ENCODE data around the gene MAP3K5.

Gene MAP3K5

DNA sequence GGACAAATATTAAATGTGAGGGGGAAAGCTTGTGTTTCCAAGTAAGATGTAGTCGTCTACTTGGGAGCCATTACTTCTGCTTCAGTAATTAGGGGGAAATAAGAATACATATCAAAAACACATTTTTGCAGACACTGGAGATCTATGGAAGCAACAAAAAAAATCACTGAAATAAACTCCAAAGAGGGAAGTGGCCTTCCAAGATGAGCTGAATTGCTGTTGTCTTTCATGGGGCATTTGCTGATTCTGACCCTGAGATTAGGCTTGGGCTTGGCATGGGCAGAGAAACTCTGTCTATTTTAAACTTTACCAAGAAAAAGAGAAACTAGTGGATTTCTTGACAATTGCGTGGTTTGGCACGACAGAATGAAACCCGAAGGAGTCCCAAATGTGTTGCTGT is 120.1 kb downstream of the MAP3K5 start:
- no peak for DNase-seq

DNA sequence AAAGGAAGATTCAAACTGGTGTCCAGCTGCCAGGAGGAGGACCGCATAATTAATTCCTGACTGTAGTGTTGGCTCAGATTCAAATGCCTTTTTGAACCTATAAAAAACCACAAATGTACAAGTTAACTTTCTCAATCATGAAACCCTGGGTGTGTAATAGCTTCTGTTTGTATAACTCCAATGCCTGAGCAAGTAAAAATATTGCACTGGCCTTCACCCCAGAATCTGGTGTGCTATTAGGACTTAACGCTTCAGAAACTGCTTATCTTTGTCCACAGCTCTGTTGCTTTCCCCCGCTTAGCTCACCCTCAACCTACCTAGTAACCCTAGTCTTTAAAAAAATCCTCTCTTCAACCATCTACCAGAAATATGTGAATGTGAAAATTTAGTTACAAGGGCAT is 123.0 kb downstream of the MAP3K5 start:
- no peak for DNase-seq

DNA sequence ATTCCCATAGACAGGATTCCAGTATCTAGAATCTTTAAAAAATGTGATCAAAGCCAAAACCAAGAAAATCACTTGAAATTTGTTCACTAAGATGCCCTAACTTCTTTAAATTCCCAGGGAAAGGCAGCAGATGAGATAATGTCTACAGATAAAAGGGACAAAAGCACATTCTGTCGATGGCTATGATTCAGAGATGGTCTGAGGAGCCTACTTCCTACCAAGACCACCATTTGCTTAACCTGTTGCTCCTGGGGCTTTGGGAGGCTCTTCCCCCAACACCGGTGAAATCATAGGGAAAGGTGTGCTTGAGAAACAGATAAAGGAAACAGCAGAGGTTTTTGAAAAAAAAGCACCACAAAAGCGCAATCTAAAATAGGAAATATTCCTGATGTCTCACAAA is 123.7 kb downstream of the MAP3K5 start:
- DNase-seq = no peak

DNA sequence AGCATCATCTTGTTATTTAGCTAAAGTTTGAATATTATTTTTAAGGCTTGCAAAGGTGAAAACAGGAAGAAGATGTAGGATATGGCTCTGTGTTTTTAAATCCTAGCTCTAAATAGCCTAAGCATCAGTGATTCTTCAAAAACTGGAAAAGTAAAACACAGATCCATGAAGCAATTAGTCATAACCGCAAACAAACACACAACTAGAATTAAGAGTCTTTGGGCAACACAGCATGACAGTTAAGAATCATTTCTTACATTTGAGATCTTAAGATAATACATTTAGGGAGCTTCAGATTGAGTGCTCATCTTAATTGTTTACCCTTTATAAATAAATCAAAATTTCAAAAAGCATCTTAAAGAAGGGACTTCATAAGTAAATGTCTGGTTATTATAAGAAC is 126.2 kb downstream of the MAP3K5 start:
- no peak for DNase-seq

DNA sequence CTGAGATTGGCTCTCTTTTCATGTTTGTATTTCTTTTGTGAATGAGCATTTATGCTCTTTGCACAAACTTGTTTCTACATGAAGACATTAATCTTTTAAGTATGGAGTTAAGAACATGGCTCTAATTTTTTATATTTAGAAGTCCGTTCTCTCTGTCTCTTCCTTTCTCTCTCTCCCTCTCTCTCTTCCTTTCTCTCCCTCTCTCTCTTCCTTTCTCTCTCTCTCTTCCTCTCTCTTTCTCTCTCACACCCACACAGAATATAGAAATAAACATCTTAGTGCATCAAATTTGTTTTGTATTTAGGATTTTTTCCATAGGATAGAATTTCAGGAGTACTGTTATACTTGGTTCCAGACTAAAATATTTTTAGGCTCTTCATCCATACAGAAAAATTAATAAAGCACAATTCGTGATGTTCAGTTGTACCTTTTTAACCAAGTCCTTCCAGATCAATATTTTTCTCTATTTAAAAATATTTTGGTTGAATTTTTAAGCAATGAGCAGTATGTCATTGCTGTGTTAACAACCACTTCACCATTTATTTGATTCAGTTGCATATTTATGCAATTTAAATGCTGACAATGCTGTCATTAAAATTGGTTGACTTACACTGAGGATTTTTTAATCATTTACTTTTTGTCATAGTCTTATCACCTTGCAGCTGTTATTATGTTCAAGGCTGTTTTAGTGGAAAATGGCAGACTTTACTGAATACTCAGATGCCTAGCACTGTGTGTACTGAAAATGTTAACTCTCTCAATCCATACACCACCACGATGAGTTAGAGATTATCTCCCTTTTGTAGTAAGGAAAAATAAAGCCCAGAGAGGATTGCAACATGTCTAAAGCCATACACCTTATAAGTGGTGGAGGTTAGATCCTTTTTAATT is 129.7 kb downstream of the MAP3K5 start:
- no peak for DNase-seq

DNA sequence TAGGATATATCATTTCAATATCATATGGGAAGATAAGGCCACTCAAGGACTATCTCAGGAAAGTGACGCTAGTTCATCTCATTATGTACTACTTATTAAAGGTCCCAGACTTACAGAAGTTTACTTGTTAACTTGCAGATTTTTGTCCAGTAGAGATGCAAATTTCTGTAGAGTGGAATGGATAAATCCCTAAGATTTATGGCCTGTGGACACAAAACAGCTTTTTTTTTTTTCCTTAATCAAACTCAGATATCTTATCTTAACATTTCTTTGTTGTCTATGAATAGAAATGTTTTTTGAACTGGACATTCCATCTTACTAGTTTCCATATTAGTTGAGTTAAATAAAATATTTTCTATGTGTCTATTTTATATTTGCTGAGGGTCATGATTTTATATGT is 131.6 kb downstream of the MAP3K5 start:
- no peak for DNase-seq

DNA sequence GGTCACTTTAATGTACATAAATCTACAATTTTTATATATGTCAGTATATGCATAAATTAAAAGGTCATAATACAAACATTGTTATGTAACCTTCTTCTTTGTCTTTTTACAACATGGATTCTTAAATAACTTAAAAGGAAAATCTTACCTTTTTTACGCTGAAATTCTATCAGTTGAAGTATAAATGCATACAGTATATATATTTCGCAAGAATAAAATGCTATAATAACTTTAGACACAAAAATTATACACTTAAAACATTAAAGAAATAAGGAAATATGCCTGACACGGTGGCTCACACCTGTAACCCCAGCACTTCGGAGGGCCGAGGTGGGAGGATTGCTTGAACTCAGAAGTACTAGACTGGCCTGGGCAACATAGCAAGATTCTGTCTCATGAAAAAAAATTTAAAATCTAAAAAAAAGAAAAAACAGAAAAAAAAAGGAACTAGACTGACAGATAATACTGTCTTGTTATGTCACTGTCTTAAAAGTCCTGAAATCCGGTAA is 132.2 kb downstream of the MAP3K5 start:
- no peak for DNase-seq

DNA sequence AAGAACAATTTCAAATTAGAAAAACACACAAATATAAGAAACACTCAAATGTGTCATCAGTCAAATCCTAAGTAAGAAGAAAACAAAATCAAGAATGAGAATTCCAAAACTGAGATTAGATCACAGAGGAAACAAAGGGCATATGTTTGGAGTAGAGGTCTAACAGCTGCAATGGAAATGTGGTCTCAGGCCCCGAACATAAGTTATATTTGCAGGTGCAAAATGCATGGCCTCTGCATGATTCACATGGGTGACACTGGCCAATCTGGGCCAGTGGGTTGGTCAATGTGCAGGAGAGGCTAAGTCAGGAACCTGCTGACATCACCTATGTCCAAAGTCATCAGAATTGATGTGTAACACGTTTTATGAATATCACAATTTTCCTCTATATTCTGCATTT is 133.6 kb downstream of the MAP3K5 start:
- DNase-seq = no peak

DNA sequence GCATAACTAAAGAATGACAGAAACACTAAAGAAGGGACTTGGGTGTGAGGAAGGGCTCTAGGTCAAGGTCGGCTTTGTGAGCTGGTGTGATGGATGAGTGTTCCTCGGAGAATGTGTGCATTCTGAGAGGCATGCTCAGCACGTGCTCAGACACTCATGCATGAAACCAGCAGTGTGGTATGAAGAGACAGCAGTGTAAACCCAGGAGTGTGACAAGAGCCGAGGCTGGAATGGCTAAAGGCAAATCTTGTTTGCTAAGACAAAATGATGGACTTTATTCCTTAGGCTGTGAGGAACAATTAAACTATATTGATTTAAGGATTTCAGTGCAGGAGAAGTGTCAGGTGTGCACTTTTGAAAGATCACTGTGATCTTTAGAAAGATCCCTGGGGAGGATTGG is 134.6 kb downstream of the MAP3K5 start:
- no peak for DNase-seq

DNA sequence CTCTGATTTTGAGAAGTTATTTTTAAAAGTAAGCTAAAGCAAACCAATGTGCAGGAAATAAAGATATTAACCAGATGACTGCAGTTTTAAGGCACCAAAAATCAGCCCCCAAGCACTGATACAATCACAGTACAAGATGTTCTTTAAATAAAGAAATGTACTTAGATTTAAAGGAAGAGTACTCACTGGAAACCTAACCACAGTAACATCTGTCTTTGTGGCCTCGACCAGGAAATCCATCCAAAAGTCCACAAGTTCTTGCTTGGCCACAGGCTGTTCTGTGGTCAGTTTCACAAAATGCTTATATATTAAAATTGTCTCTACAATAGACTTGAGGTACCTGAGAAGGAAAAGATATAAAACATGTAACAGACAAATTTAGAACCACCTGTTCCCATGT is 136.2 kb downstream of the MAP3K5 start:
- DNase-seq = no peak

DNA sequence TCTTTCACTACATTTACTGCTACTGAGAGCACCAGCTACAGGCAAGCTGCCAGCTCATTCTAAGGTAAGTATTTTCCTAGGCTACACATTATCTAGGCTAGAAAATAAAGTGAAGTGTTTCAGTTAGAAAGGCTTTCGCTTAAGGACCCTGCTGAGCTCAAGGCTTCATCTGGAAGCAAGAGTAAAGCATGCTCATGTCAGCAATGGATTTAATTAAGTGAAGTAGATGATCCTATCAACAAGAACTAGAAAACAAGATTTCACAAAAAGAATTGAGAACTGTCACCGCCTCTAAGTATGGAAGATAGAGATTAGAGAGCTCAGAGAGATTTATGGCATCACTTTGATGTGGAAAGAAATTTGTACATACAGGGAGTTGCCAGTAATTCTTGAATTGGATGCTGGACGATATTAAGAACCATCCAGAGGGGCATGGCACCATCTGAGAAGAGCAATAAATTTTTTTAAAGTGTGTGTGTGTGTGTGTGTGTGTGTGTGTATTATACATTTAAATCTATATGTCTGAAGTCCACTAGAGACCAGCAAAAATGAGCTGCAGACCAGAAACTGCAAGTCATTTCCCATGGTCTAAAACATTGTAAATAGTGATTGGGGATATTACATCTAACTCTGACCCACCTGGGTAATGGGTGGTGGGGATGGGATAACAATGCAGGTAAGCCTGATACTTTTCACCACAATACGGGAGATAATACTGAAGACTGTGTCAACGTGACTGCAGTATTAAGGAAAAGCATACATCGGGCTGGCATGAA is 136.8 kb downstream of the MAP3K5 start:
- no peak for DNase-seq

DNA sequence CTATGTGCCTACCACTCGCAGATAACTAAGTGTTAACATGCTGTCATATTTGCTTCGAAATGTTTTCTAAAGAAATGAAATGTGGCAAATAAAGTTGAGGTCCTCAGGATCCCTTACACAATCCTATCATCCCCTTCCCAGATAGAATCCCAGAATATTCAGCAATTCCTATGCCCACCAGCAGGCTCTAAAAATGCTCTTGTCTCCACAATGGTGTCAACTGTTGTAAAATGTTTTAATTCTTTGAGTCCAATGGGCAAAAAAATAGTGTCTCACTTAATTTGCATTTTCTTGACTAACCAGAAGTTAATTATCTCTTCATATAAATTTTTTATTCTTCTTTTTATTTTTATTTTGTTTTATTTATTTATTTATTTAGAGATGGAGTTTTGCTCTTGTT is 138.2 kb downstream of the MAP3K5 start:
- DNase-seq = no peak

DNA sequence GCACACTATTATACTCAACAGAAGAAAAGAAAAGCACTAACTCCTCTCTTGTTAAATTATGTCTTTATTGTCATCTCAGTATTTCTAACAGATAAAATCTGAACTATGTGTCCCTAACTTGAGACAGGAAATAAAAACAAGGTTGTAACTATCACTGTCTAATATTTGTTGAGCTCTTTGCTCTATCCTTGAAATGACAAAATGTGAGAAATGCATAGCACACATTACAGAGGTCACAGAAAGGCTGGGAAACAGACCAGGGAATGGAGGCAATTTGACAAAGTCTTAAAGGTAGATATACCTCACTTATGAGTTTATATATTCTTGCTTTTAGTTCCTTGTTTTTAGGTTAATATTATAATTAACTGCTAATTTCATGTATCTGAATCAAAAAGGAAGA is 139.6 kb downstream of the MAP3K5 start:
- DNase-seq = no peak

DNA sequence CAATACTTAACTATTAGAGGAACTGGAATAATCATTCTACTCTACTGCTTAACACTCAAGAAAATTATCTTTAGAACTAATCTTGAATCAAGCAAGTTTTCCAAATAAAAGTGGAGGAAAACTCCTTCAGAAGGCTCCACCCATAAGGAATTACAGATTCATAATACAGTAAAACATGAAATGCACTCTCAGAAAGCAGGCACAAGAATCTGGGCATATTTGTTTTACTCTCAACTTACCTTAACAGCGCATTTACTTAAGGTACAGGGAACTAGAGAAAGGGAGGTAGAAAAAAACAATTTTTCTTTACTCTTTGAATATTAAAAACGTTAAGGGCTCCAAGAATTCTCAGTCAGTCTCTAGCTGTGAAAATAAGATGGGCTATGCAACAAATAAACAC is 140.3 kb downstream of the MAP3K5 start:
- DNase-seq = no peak

DNA sequence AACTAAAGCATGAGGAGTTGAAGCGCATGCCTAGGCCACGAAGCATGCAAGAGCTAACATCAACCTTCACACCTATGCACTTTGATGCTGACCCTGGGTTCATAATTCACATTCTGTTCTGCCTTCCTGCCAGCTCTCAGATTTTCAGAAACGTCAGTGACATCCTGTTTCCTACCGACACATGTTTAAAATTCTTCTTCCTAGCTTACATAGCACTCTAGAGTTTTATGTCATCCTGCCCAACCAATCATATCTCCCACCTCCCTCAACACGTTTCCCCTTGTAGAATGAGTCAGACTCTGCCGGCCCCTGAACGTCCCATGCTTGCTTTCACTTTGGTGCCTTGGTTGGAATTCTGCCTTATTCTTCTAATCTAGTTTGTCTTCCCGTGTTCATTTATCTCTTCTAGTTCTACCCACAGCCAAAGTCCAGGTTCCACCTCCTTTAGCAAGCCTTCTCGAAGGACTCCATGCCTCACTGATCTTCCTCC is 144.9 kb downstream of the MAP3K5 start:
- peak; percentile 72 for DNase-seq

DNA sequence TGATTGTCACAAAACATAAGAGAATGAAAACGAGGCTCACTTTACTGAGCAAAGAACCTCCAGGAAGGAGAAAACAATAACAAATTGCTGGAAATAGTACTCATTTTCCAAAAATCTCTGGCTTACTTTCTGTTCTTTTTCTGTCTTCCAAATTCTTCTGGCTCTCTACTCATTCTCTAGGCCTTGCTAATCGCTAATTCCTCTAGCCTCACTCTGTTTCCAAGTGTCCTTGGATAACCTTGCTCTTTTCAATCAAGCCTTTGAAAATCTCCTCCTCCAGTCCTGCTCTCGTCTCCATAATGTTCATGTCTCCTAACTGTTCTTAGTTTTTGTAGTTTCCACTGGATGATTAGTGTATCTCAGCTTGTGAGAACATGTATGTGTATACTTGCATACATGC is 145.9 kb downstream of the MAP3K5 start:
- DNase-seq = no peak

DNA sequence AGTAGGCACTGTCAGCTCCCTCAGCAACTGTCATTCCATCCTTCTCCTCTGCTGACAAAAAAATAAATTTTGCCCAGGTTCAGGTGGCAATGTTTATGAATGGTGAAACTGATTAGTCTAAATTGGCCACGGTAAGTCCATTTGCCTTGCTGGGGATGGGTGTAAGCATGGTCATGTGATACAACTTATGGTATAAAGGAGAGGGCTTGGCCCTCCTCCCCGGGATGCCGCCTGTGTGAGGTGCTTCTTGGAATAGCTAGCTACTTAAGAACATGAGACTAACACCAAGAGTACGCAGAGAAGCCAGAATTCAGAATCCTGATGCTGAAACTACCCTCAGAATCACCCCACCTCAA is 147.7 kb downstream of the MAP3K5 start:
- no peak for DNase-seq

DNA sequence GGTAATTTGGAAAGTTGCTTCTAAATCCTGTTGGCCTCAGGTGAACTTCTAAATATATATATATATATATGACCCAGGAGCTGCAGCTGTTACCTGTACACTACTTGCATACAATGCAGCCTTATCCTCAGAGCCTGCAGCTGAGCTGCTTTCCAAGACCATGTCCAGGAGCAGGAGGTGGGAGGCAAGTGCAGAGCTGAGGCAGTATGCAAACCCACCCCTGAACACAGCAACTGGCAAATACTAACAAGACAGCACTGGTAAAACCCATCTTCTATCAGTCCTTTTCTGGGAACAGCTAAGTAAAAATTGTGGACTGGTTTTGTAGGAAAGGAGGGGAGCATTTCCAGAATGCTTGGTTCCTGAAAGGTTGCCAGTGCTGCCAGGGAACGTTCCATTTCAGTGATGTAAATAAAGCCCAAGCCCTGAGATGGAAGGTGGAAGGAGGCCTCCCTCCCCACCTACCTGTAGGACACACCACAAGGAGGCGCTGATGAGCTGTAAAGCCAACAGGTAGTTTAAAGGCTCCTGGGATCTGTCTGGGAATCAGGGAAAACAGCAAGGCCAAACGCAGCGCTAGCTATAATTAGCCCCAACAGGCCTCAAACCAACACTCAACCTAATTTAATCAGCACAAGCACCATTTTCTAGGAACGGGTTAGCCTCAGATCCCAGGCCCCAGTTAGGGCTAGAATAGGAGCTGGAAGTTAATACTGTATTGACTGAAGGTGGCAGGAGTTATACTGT is 148.3 kb downstream of the MAP3K5 start:
- peak; percentile 72 for DNase-seq

DNA sequence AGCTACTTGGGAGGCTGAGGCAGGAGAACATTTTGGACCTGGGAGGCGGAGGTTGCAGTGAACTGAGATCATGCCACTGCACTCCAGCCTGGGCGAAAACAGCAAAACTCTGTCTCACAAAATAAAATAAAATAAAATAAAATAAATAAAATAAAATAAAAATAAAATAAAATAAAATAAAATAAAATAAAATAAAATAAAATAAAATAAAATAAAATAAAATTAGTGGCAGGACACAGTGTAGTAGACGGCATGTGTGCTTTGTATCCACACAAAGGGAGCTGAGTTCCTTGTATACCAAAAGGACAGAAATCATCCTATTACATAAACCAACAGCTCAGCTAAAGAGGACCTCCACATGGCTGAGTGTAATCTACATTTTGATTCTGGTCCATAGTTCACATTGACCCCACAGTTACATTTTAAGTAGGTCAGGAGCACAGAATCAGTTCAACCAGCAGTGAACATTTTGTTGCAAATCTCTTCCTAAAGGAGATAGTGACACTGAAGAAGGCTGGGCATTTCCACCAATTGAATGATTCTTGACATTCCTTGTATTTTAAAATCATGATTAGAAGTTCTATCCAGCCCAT is 150.3 kb downstream of the MAP3K5 start:
- no peak for DNase-seq

DNA sequence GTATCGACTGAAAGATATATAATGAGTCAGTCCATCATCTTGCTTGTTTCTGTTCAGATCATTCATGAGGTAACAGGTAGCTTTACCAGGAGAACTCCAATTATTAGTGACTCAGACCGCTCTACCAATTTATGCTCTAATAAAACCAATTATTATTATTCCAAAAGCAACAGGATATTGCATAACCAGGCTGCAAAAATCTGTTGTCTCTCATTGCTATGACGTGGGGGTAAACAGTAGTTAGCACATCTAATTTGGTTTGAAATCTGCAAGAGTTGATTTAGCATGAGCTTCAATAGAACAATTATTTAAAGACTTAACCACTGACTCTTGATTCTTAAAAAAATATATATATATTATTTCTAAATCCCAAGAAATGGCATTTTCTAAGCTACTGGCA is 151.1 kb downstream of the MAP3K5 start:
- no peak for DNase-seq

DNA sequence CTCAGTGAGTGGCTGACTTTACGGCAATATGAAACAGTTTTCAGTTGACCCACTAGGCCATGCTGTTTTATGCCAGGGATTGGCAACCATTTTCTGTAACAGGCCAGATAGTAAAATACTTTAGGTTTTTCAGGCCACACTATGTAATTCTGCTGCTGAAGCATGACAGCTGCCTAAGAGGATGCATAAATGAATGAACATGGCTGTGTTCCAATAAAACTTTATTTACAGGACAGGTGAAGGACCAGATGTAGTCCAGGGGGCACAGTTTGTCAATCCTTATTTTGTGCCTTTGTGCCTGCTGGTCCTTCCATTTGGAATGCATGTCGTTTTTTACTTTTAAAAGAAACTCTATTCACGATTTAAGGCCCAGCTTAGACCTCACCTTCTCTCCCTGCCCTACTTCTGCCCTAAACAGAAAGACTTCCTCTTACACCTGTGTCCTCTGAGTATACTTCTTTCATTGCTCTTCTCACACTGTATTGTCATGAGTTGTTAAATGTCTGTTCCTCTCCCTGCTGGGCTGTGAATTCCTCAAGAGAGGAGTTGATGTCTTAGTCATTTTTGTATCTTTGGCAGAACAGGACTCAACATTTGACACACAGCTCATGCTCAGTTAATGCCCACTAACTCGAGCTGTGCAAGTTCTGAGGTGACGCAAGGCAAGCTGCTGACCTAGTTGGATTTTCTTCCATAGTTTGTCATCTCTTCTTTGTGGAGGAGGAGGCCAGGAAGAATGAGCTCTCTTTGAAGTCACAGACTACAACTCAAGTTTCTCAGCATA is 152.0 kb downstream of the MAP3K5 start:
- DNase-seq = no peak

DNA sequence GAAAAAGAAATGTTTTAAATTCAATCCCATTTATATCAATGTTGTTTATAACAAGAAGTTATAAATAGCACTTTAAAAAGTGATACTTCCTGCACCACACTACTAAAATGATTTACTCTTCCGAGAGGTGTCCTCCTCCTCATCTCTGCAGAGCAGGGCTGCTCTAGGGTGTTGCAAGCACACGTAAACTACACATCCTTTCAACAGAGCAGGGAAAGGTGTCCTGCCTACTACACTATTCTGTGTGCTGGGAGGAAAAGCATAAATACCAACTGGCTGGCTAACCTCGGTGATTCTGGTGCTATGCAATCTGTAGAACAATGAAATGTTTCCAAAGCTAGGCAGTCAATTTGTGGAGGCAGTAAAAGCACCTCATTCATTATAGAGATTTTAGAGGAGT is 152.6 kb downstream of the MAP3K5 start:
- no peak for DNase-seq
